ENCODE measurements around the gene ITPK1.

Gene ITPK1

GRCh38 chr14:92984082-92984788, 131.5 kb downstream of the ITPK1 start:
- DNase-seq, result no peak

GRCh38 chr14:92982956-92983355, 132.8 kb downstream of the ITPK1 start:
- no peak for DNase-seq

- no peak for DNase-seq
Observed at GRCh38 chr14:92981726-92982125, 134.0 kb downstream of the ITPK1 start.

- no peak for DNase-seq
Observed at GRCh38 chr14:92980866-92981265, 134.9 kb downstream of the ITPK1 start.

GRCh38 chr14:92978229-92979021, 137.3 kb downstream of the ITPK1 start:
- DNase-seq, result no peak

GRCh38 chr14:92976268-92976667, 139.5 kb downstream of the ITPK1 start:
- no peak for DNase-seq

GRCh38 chr14:92974541-92975345, 141.0 kb downstream of the ITPK1 start:
- no peak for DNase-seq

GRCh38 chr14:92973798-92974372, 141.8 kb downstream of the ITPK1 start:
- DNase-seq, result no peak

GRCh38 chr14:92973261-92973797, 142.4 kb downstream of the ITPK1 start:
- DNase-seq, result peak; percentile 74

- no peak for DNase-seq
Observed at GRCh38 chr14:92971601-92972180, 144.0 kb downstream of the ITPK1 start.

GRCh38 chr14:92970271-92970670, 145.5 kb downstream of the ITPK1 start:
- no peak for DNase-seq

- no peak for DNase-seq
Observed at GRCh38 chr14:92969871-92970270, 145.9 kb downstream of the ITPK1 start.

- no peak for DNase-seq
Observed at GRCh38 chr14:92969430-92969829, 146.3 kb downstream of the ITPK1 start.

GRCh38 chr14:92968291-92969020, 147.3 kb downstream of the ITPK1 start:
- no peak for DNase-seq

- DNase-seq, result no peak
Observed at GRCh38 chr14:92967346-92967926, 148.3 kb downstream of the ITPK1 start.

GRCh38 chr14:92965281-92965680, 150.4 kb downstream of the ITPK1 start:
- no peak for DNase-seq

- no peak for DNase-seq
Observed at GRCh38 chr14:92964124-92965109, 151.3 kb downstream of the ITPK1 start.

- DNase-seq, result no peak
Observed at GRCh38 chr14:92963301-92964123, 152.2 kb downstream of the ITPK1 start.

GRCh38 chr14:92962831-92963095, 153.0 kb downstream of the ITPK1 start:
- no peak for DNase-seq

Measured in stimulated activated CD8-positive, alpha-beta memory T cell treated with anti-CD3 and anti-CD28 coated beads, Interleukin-4, amount 100 ng/mL, for 48 hours (primary cell).